ENCODE measurements around the gene PTRH2. TPM values are rescaled to one million over a fixed set of nuclear protein-coding genes. Genes with fewer than 3 reads are reported as not detected.

PTRH2 gene
- polyA plus RNA-seq, 2 of the 4 experiments (the other 2 are of a cell fraction) = 109 to 169 TPM

DNA sequence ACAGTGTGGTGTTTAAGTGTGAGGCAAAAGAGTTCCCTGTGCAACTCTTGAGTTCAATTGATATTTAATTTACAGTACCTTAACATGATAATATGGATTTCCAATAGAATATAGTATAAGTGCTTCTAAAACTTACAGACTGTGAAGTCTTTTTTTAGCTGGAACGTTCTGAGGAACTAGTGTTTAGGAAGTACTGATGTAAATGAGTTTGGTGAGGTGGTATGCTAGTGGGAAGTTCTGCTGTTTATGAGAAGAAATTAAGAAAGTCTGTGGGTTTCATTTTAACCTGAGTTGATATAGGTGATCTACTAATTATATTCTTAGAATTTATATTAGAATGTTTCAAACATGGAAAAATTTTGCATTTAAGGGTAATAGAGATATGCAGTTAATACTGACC is 32.0 kb downstream of the PTRH2 start:
- H3K4me1 ChIP-seq = peaks cover 16% of the 10 kb centered on the region
- no peak overlapping the region for H3K4me2 ChIP-seq
- DNase-seq (ENCODE audit: low read depth in 1 of 2, low spot score in 1 of 2) (no peak), ATAC-seq (no peak), FAIRE-seq (no peak)
- WGBS (ENCODE audit: missing lambda C conversion rate) = 79% methylated on average over 1 of the region's 1 CpG
- no peaks in the 10 kb centered on the region for H3K9me3 ChIP-seq
- no peak overlapping the region for H3K4me3 ChIP-seq
- TF ChIP-seq NR3C1 (IDR thresholded peaks at IDR 0.05) (no peak), FOXS1 (CRISPR knock-in tag; IDR thresholded peaks at IDR 0.05) (no peak), ELK1 (IDR thresholded peaks at IDR 0.05; ENCODE audit: low read depth, low read length) (no peak), EP300 (IDR thresholded peaks at IDR 0.05) (no peak), TP53 (CRISPR knock-in tag; IDR thresholded peaks at IDR 0.05) (no peak), GATA3 (IDR thresholded peaks at IDR 0.05; ENCODE audit: borderline replicate concordance) (no peak)
- TF ChIP-seq, protein P1, sequence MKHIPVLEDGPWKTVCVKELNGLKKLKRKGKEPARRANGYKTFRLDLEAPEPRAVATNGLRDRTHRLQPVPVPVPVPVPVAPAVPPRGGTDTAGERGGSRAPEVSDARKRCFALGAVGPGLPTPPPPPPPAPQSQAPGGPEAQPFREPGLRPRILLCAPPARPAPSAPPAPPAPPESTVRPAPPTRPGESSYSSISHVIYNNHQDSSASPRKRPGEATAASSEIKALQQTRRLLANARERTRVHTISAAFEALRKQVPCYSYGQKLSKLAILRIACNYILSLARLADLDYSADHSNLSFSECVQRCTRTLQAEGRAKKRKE (CRISPR knock-in tag; IDR thresholded peaks at IDR 0.05; ENCODE audit: low read depth) = no peak
- TF ChIP-seq, protein P2, sequence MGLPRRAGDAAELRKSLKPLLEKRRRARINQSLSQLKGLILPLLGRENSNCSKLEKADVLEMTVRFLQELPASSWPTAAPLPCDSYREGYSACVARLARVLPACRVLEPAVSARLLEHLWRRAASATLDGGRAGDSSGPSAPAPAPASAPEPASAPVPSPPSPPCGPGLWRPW (IDR thresholded peaks at IDR 0.05) = no peak
- ChIA-PET POLR2A (interaction anchor here (1.8 kb wide), 1 partner anchor 32 kb away, joined by 6 read pairs; the partner anchor contains the start of genes PTRH2 and VMP1), CTCF (interaction anchor here (1.1 to 1.8 kb wide), 3 partner anchors 11 to 361 kb away, joined by 4 to 7 read pairs (median 4); no protein-coding TSS in a partner anchor)
- no peak overlapping the region for H3K27ac ChIP-seq

GRCh38 chr17:59671386-59671785 is 35.8 kb downstream of the PTRH2 start:
- Histone ChIP-seq H3K9me3 (no peaks in the 10 kb centered on the region), H3K4me1 (peaks cover 54% of the 10 kb centered on the region), H3K27ac (peak overlapping the region; percentile 3 to 28; a peak in 3 of 6 replicates), H3K4me2 (no peak overlapping the region), H3K4me3 (no peak overlapping the region)
- WGBS (ENCODE audit: missing lambda C conversion rate) = 85% methylated on average over 1 of the region's 1 CpG
- DNase-seq (ENCODE audit: low read depth in 1 of 2, low spot score in 1 of 2) (no peak), FAIRE-seq (peak; percentile 78), ATAC-seq (no peak)
- POLR2A ChIA-PET = no interaction called here
- TF ChIP-seq CBX2 (IDR thresholded peaks at IDR 0.05; ENCODE audit: borderline replicate concordance, low read depth) (no peak), E2F6 (IDR thresholded peaks at IDR 0.05; ENCODE audit: borderline replicate concordance, low read depth) (no peak), CBX8 (IDR thresholded peaks at IDR 0.05) (no peak), ZFP36 (IDR thresholded peaks at IDR 0.05; ENCODE audit: borderline replicate concordance, partially characterized antibody) (no peak), RAD21 (conservative IDR thresholded peaks at IDR 0.05 in 1 of 2, IDR thresholded peaks at IDR 0.05 in 1 of 2) (no peak), HMGXB4 (CRISPR knock-in tag; IDR thresholded peaks at IDR 0.05; ENCODE audit: borderline replicate concordance) (no peak), SMC3 (IDR thresholded peaks at IDR 0.05) (no peak), MYC (IDR thresholded peaks at IDR 0.05; ENCODE audit: borderline replicate concordance, low read length) (no peak), EP300 (IDR thresholded peaks at IDR 0.05) (no peak), MAFK (IDR thresholded peaks at IDR 0.05; ENCODE audit: partially characterized antibody) (no peak)
- TF ChIP-seq, protein P3, sequence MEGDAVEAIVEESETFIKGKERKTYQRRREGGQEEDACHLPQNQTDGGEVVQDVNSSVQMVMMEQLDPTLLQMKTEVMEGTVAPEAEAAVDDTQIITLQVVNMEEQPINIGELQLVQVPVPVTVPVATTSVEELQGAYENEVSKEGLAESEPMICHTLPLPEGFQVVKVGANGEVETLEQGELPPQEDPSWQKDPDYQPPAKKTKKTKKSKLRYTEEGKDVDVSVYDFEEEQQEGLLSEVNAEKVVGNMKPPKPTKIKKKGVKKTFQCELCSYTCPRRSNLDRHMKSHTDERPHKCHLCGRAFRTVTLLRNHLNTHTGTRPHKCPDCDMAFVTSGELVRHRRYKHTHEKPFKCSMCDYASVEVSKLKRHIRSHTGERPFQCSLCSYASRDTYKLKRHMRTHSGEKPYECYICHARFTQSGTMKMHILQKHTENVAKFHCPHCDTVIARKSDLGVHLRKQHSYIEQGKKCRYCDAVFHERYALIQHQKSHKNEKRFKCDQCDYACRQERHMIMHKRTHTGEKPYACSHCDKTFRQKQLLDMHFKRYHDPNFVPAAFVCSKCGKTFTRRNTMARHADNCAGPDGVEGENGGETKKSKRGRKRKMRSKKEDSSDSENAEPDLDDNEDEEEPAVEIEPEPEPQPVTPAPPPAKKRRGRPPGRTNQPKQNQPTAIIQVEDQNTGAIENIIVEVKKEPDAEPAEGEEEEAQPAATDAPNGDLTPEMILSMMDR (IDR thresholded peaks at IDR 0.05) = no peak
- CTCF ChIA-PET = interaction anchor here (1.0 to 1.6 kb wide), 3 partner anchors 9 to 188 kb away, joined by 3 to 4 read pairs (median 4); no protein-coding TSS in a partner anchor
